Karpas-422 (cell line): ENCODE results near the gene PDK4. TPM values are rescaled to one million over a fixed set of nuclear protein-coding genes. Genes with fewer than 3 reads are reported as not detected.

Experiments
- DNase-seq: peaks from one replicate; pipeline ENCODE4 v3.0.0-alpha.2; 2015
- H2AFZ ChIP-seq: fragments of 200-600 bp; sonication (generic); 2 replicates; pipeline ENCODE4 v1.6.1; 2014; ENCODE audit warnings: antibody characterized with exemption, low read length, mixed read lengths
- H3K27ac ChIP-seq: fragments of 200-600 bp; sonication (generic); 2 replicates; pipeline ENCODE4 v1.5.1; 2014; ENCODE audit warnings: mild to moderate bottlenecking, low read length, moderate library complexity
- H3K27me3 ChIP-seq: fragments of 200-600 bp; sonication (generic); 2 replicates; pipeline ENCODE4 v1.6.1; 2014; ENCODE audit warnings: low read length, mixed read lengths
- H3K36me3 ChIP-seq: fragments of 200-600 bp; sonication (generic); 2 replicates; pipeline ENCODE4 v1.6.1; 2014; ENCODE audit warnings: low read length, mixed read lengths; ENCODE audit not compliant: insufficient read depth
- H3K4me1 ChIP-seq: fragments of 200-600 bp; sonication (generic); 2 replicates; pipeline ENCODE4 v1.6.1; 2014; ENCODE audit warnings: mild to moderate bottlenecking, low read length, mixed read lengths
- H3K4me2 ChIP-seq: fragments of 200-600 bp; sonication (generic); 2 replicates; pipeline ENCODE4 v1.6.1; 2014; ENCODE audit warnings: low read length, low read depth, mild to moderate bottlenecking; ENCODE audit not compliant: poor library complexity, severe bottlenecking
- H3K4me3 ChIP-seq: fragments of 200-600 bp; sonication (generic); 2 replicates; pipeline ENCODE4 v1.5.1; 2014; ENCODE audit warnings: mild to moderate bottlenecking, antibody characterized with exemption, low read length, mixed read lengths
- H3K79me2 ChIP-seq: fragments of 200-600 bp; sonication (generic); 2 replicates; pipeline ENCODE4 v1.6.1; 2014; ENCODE audit warnings: mild to moderate bottlenecking, low read length, mixed read lengths
- H3K9ac ChIP-seq: fragments of 200-600 bp; sonication (generic); 2 replicates; pipeline ENCODE4 v1.6.0; 2014; ENCODE audit warnings: low read length
- H3K9me2 ChIP-seq: fragments of 200-600 bp; sonication (generic), shearing (Covaris generic); replicated peaks from 2 replicates; pipeline ENCODE4 v1.6.0; 2014; ENCODE audit warnings: mild to moderate bottlenecking, low read length, moderate library complexity; ENCODE audit not compliant: insufficient read depth
- H3K9me3 ChIP-seq: fragments of 300-700, 200-600 bp; sonication (generic); 2 replicates; pipeline ENCODE4 v1.6.1; 2014; ENCODE audit warnings: low read length, mixed read lengths
- H4K20me1 ChIP-seq: fragments of 200-600 bp; sonication (generic); 2 replicates; pipeline ENCODE4 v1.6.1; 2014; ENCODE audit warnings: mild to moderate bottlenecking, antibody characterized with exemption, low read length, low read depth; ENCODE audit not compliant: insufficient read depth
- total RNA-seq: library from RNA; depleted of rRNA; stranded (reverse); fragments of >200 nt; shearing (Covaris generic); gene quantifications from 2 replicates; pipeline ENCODE4 v1.2.3, GENCODE V29; 2014; ENCODE audit warnings: low replicate concordance

Gene PDK4
- total RNA-seq, 1 experiment from 2014 or later = not detected

DNA sequence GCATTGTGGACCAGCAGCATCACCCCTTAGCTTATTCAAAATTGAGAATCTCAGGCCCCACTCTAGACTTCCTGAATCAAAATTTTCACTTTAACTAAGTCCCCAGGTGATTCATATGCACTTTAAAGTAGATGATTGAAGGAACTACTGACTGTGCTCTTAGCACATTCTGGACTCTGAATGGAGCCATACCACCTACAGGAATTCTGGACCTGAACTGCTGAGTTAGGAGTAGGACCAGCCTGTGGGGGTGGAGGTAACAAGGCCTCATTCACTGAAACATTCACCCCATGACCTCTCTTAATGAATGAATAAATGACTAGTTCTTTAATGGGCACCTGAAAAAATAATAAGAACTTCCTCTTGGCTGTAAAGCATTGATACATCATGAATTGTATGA is 7.3 kb downstream of the PDK4 start:
- no peak overlapping the region for H3K4me2 ChIP-seq
- no peak for DNase-seq
- H3K36me3 ChIP-seq = no peaks in the 10 kb centered on the region
- H3K4me1 ChIP-seq = no peaks in the 10 kb centered on the region
- H3K9me2 ChIP-seq = no peaks in the 10 kb centered on the region
- no peaks in the 10 kb centered on the region for H4K20me1 ChIP-seq
- H3K27ac ChIP-seq = no peak overlapping the region
- no peaks in the 10 kb centered on the region for H3K27me3 ChIP-seq
- H3K79me2 ChIP-seq = no peaks in the 10 kb centered on the region
- no peak overlapping the region for H3K4me3 ChIP-seq
- no peak overlapping the region for H3K9ac ChIP-seq
- no peak overlapping the region for H2AFZ ChIP-seq
- no peaks in the 10 kb centered on the region for H3K9me3 ChIP-seq

DNA sequence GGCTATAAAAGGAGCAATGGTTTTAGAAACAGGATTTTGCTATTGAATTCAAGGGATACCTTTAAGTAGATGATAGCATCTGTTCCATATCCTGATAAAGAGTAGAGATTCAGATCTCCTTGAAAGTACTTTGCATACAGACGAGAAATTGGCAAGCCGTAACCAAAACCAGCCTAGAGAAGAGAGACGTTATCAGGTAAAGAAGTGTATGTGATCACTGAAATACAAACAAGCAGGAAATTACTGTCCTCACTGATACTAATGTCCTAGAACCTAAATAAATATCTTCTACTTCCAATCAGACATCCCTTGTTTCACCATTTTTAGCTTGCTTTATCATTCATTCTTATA is 9.4 kb downstream of the PDK4 start:
- Histone ChIP-seq H3K9me2 (no peaks in the 10 kb centered on the region), H3K9ac (no peak overlapping the region), H3K27ac (no peak overlapping the region), H3K4me2 (no peak overlapping the region), H3K79me2 (no peaks in the 10 kb centered on the region), H3K36me3 (no peaks in the 10 kb centered on the region), H3K27me3 (no peaks in the 10 kb centered on the region), H3K9me3 (no peaks in the 10 kb centered on the region), H4K20me1 (no peaks in the 10 kb centered on the region), H2AFZ (no peak overlapping the region), H3K4me1 (no peaks in the 10 kb centered on the region), H3K4me3 (no peak overlapping the region)
- no peak for DNase-seq

DNA sequence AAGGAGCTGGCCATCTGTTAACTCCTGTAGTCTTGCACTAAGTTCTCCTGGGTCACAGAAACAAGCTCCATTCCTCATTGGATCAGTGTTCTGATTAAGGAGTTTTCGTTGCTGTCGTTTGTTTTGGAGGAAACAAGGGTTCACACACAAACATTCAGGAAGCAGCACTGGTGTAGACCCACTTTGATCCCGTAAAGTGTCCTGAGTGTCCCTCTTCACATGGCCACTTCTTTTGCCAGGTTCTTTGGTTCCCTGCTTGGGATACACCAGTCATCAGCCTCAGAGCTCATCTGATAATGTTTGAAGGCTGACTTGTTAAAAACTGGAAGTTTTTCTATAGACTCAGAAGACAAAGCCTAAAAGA is 10.9 kb downstream of the PDK4 start:
- Histone ChIP-seq H3K9me3 (no peaks in the 10 kb centered on the region), H3K9me2 (no peaks in the 10 kb centered on the region), H3K36me3 (no peaks in the 10 kb centered on the region), H3K27me3 (no peaks in the 10 kb centered on the region), H4K20me1 (no peaks in the 10 kb centered on the region), H3K27ac (no peak overlapping the region), H3K4me3 (no peak overlapping the region), H3K79me2 (no peaks in the 10 kb centered on the region), H3K4me1 (no peaks in the 10 kb centered on the region), H3K9ac (no peak overlapping the region), H2AFZ (no peak overlapping the region), H3K4me2 (no peak overlapping the region)
- DNase-seq = no peak

DNA sequence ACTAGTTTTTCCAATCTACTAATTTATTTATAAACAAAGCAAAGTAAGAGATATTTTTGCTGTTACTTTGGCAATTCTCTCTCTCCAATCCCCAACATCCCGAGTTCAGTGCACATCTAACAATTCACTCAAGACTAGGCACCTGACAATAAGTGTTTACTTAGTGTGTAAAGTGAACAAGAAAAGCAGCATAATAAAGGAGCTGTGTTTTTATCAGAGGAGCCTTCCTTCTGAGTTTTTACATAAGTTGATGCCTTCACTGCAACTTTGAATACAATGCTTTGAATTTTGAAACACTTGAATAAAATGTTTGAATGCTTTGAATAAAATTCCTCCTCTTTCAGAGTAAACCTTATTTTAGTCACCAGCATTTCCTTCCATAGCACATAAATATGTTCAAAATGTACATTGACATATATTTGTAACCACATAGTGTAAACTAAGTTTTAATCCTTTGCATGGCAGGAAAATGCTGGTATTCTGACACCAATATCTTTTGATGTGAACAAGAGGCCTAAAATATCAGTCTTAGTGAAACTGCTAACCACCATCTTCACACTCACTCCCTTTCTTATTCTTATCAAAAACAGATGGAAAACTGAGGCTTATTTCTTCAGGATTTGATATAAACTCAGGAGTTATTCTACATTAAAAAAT is 11.4 kb downstream of the PDK4 start:
- Histone ChIP-seq H2AFZ (no peak overlapping the region), H3K27me3 (no peaks in the 10 kb centered on the region), H3K79me2 (no peaks in the 10 kb centered on the region), H4K20me1 (no peaks in the 10 kb centered on the region), H3K4me1 (no peaks in the 10 kb centered on the region), H3K9me3 (no peaks in the 10 kb centered on the region), H3K9me2 (no peaks in the 10 kb centered on the region), H3K9ac (no peak overlapping the region), H3K27ac (no peak overlapping the region), H3K4me2 (no peak overlapping the region), H3K36me3 (no peaks in the 10 kb centered on the region), H3K4me3 (no peak overlapping the region)
- no peak for DNase-seq

DNA sequence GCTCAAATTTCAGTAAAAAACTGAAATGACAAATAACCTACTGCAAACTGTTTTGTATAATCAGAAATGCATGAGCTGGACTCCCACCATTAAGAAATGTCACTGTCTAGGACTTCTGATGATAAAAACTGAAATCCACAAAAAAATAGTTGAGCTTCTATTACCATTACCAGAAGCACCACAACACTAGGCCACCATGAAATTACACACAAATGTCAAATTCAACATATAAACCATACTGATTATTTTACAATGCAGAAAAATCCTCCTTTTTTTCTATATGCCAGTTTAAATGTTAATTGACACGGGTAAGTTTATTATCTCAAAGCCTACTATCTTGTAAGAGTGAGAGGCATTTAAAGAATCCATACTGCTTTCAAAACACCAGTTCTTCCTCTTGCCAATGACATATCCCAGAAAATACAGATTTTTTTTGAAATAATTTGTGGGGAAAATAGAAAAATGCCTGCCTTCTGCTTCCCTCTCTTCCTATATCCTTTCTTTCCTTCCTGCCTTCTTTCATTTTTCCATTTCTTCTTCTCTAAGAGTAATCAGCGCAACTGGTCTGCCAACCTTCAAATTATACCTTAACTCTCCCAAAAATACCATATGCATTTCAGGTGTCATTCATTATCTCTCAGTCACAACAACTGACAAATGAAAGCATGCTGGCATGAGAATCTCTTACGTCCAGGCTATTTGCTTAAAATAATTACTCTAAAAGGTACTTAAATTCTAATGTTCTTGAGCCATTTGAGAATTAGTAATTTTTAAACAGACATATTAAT is 12.3 kb downstream of the PDK4 start:
- H3K9me2 ChIP-seq = no peaks in the 10 kb centered on the region
- no peaks in the 10 kb centered on the region for H3K9me3 ChIP-seq
- H4K20me1 ChIP-seq = no peaks in the 10 kb centered on the region
- H3K27ac ChIP-seq = no peak overlapping the region
- no peak overlapping the region for H3K4me3 ChIP-seq
- no peak overlapping the region for H3K9ac ChIP-seq
- no peaks in the 10 kb centered on the region for H3K4me1 ChIP-seq
- H3K4me2 ChIP-seq = no peak overlapping the region
- H3K27me3 ChIP-seq = no peaks in the 10 kb centered on the region
- no peaks in the 10 kb centered on the region for H3K79me2 ChIP-seq
- H3K36me3 ChIP-seq = no peaks in the 10 kb centered on the region
- no peak for DNase-seq
- H2AFZ ChIP-seq = no peak overlapping the region

DNA sequence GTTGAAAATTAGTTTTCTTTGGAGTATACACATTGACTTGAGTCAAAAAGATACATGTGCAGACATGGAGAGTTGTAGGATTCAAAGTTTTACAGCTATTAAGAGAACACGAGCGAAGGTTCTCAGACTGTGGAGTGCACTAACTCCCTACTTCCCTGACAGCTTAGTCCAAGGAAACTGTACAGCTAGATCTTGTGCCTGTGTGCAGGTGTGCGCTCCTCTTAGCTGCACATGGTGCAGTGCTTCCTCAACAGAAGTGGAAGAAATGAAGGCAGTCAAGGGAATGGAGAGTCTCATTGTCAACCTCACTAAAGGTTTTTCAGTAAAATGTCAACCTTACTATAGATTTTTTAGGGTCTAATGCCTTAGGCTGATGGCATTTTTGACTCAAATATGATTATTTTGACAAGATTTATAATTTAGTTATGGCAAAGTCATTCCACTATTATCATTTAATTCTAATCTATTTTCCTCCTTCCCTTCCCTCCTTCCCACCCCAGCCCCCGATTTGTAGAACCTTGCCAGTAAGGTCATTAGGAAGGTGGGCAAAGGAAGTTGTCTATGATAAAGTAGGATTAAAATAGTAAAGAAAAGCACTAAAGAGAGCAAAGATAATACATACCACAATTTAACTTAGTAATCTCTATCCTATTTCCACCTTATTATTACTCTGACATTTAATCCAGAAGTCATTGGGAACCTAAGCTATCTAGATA is 13.6 kb downstream of the PDK4 start:
- H3K27ac ChIP-seq = no peak overlapping the region
- H3K9ac ChIP-seq = no peak overlapping the region
- H2AFZ ChIP-seq = no peak overlapping the region
- no peaks in the 10 kb centered on the region for H3K9me3 ChIP-seq
- H3K9me2 ChIP-seq = no peaks in the 10 kb centered on the region
- H3K27me3 ChIP-seq = no peaks in the 10 kb centered on the region
- H3K4me3 ChIP-seq = no peak overlapping the region
- no peaks in the 10 kb centered on the region for H3K4me1 ChIP-seq
- no peak overlapping the region for H3K4me2 ChIP-seq
- no peaks in the 10 kb centered on the region for H3K79me2 ChIP-seq
- no peaks in the 10 kb centered on the region for H3K36me3 ChIP-seq
- DNase-seq = no peak
- no peaks in the 10 kb centered on the region for H4K20me1 ChIP-seq

DNA sequence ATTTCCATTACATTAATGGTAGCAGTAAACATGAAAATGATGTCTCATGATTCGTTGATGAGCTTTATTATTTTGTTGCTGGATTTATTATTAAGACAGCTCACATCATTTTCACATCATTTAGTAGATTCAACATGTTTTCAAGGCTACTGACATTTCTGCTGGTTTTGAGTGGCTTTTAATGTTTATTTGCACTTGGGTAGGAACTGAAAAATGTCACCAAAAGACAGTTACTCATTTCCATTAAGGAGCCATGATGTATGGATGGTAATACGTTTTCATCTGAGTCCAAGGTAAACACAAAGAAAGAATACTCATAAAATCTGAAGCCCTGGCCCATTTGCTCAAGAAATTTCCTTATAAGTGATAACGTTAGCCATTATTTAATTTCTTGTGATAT is 14.8 kb downstream of the PDK4 start:
- Histone ChIP-seq H3K27ac (no peak overlapping the region), H2AFZ (no peak overlapping the region), H3K9me2 (no peaks in the 10 kb centered on the region), H3K9me3 (no peaks in the 10 kb centered on the region), H3K4me3 (no peak overlapping the region), H3K9ac (no peak overlapping the region), H3K4me1 (no peaks in the 10 kb centered on the region), H3K4me2 (no peak overlapping the region), H3K79me2 (no peaks in the 10 kb centered on the region), H3K27me3 (no peaks in the 10 kb centered on the region), H4K20me1 (no peaks in the 10 kb centered on the region), H3K36me3 (no peaks in the 10 kb centered on the region)
- DNase-seq = no peak

DNA sequence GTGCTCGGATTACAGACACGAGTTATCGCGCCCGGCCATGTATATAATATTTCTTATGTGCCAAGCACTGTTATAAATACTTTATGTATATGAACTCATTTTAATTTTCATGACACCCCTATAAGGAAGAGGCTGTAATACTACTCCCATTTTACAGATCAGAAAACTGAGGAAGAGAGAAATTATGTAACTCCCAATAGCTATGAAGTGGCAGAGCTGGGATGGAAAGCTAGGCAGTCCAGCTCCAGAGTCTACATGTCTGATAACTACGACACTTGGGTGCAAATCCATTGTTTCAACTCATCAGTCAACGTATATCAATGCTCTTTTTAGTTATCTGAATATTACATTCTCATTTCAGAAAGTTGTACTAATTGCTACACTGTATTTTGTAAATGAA is 17.0 kb downstream of the PDK4 start:
- Histone ChIP-seq H3K9me2 (no peaks in the 10 kb centered on the region), H3K27me3 (no peaks in the 10 kb centered on the region), H3K9ac (no peak overlapping the region), H3K4me1 (no peaks in the 10 kb centered on the region), H3K79me2 (no peaks in the 10 kb centered on the region), H3K27ac (no peak overlapping the region), H3K4me3 (no peak overlapping the region), H4K20me1 (no peaks in the 10 kb centered on the region), H3K4me2 (no peak overlapping the region), H2AFZ (no peak overlapping the region), H3K9me3 (no peaks in the 10 kb centered on the region), H3K36me3 (no peaks in the 10 kb centered on the region)
- DNase-seq = no peak
